ENCODE measurements around the gene LRRC3C.

Gene LRRC3C

DNA sequence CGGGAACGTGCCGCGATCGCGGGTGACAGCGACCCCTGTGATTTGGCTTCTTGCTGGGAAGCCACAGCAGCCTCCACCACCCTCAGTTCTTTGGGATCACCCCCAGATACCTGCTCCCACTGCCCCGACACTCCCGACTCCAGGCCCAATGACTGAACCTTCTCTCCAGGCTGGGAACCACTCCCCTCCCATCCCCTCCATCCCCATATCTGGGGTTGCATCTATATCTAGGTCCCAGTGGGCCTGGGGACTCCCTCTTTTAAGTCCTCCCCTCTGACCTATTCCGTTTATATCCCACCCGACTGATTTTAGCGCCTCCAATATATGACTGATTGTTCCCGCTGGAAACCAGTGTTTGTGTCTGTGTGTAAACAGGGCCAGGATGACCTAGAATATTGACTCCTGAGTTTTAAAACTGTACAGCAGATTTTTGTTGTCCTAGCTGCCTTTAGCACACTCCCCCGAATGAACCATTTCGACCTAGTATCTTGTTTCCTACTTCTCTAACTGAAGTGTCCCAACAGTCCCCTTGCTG, 53.7 kb downstream of the LRRC3C start:
- H3K27ac ChIP-seq (ENCODE audit: extremely low read depth, low read depth, low read length) = peak overlapping the region; percentile 88
- POLR2A ChIA-PET = interaction anchor here (1.0 to 2.5 kb wide), 21 partner anchors 10 to 360 kb away, joined by 3 to 41 read pairs (median 5); partner anchors contain the start of genes ERBB2, LRRC3C, MED24 and NR1D1
- peak overlapping the region; percentile 99 for H3K4me3 ChIP-seq (ENCODE audit: low read depth, low read length)
- TF ChIP-seq ZNF768 (tag by site-specific recombination; IDR thresholded peaks at IDR 0.05) = no peak
- TF ChIP-seq, protein P1, sequence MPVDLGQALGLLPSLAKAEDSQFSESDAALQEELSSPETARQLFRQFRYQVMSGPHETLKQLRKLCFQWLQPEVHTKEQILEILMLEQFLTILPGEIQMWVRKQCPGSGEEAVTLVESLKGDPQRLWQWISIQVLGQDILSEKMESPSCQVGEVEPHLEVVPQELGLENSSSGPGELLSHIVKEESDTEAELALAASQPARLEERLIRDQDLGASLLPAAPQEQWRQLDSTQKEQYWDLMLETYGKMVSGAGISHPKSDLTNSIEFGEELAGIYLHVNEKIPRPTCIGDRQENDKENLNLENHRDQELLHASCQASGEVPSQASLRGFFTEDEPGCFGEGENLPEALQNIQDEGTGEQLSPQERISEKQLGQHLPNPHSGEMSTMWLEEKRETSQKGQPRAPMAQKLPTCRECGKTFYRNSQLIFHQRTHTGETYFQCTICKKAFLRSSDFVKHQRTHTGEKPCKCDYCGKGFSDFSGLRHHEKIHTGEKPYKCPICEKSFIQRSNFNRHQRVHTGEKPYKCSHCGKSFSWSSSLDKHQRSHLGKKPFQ (tag by site-specific recombination; IDR thresholded peaks at IDR 0.05) = no peak
- TF ChIP-seq, protein P2, sequence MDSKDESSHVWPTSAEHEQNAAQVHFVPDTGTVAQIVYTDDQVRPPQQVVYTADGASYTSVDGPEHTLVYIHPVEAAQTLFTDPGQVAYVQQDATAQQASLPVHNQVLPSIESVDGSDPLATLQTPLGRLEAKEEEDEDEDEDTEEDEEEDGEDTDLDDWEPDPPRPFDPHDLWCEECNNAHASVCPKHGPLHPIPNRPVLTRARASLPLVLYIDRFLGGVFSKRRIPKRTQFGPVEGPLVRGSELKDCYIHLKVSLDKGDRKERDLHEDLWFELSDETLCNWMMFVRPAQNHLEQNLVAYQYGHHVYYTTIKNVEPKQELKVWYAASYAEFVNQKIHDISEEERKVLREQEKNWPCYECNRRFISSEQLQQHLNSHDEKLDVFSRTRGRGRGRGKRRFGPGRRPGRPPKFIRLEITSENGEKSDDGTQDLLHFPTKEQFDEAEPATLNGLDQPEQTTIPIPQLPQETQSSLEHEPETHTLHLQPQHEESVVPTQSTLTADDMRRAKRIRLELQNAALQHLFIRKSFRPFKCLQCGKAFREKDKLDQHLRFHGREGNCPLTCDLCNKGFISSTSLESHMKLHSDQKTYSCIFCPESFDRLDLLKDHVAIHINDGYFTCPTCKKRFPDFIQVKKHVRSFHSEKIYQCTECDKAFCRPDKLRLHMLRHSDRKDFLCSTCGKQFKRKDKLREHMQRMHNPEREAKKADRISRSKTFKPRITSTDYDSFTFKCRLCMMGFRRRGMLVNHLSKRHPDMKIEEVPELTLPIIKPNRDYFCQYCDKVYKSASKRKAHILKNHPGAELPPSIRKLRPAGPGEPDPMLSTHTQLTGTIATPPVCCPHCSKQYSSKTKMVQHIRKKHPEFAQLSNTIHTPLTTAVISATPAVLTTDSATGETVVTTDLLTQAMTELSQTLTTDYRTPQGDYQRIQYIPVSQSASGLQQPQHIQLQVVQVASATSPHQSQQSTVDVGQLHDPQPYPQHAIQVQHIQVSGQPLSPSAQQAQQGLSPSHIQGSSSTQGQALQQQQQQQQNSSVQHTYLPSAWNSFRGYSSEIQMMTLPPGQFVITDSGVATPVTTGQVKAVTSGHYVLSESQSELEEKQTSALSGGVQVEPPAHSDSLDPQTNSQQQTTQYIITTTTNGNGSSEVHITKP (tag by site-specific recombination; IDR thresholded peaks at IDR 0.05) = peak; percentile 58; the same call in 1 of the 2 replicates
- no peak for TF ChIP-seq ZNF529 (tag by site-specific recombination; IDR thresholded peaks at IDR 0.05; ENCODE audit: insufficient replicate concordance)
- no peak for TF ChIP-seq HOXA7 (CRISPR knock-in tag; IDR thresholded peaks at IDR 0.05; ENCODE audit: borderline replicate concordance)
- TF ChIP-seq, protein P3, sequence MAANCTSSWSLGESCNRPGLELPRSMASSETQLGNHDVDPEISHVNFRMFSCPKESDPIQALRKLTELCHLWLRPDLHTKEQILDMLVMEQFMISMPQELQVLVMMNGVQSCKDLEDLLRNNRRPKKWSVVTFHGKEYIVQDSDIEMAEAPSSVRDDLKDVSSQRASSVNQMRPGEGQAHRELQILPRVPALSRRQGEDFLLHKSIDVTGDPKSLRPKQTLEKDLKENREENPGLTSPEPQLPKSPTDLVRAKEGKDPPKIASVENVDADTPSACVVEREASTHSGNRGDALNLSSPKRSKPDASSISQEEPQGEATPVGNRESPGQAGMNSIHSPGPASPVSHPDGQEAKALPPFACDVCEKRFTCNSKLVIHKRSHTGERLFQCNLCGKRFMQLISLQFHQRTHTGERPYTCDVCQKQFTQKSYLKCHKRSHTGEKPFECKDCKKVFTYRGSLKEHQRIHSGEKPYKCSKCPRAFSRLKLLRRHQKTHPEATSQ (tag by site-specific recombination; IDR thresholded peaks at IDR 0.05) = no peak
- no peak for TF ChIP-seq ZNF292 (tag by site-specific recombination; IDR thresholded peaks at IDR 0.05; ENCODE audit: borderline replicate concordance, low read depth)
- TF ChIP-seq ZNF571 (tag by site-specific recombination; IDR thresholded peaks at IDR 0.05) = no peak
- TF ChIP-seq, protein P4, sequence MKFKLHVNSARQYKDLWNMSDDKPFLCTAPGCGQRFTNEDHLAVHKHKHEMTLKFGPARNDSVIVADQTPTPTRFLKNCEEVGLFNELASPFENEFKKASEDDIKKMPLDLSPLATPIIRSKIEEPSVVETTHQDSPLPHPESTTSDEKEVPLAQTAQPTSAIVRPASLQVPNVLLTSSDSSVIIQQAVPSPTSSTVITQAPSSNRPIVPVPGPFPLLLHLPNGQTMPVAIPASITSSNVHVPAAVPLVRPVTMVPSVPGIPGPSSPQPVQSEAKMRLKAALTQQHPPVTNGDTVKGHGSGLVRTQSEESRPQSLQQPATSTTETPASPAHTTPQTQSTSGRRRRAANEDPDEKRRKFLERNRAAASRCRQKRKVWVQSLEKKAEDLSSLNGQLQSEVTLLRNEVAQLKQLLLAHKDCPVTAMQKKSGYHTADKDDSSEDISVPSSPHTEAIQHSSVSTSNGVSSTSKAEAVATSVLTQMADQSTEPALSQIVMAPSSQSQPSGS (tag by site-specific recombination; IDR thresholded peaks at IDR 0.05; ENCODE audit: low read depth) = no peak
- no peak for TF ChIP-seq ZBTB1 (tag by site-specific recombination; IDR thresholded peaks at IDR 0.05)
- TF ChIP-seq GLI2 (tag by site-specific recombination; IDR thresholded peaks at IDR 0.05; ENCODE audit: borderline replicate concordance, low read depth) = no peak
- TF ChIP-seq ZNF626 (tag by site-specific recombination; IDR thresholded peaks at IDR 0.05) = no peak
- no peak for TF ChIP-seq ZNF555 (tag by site-specific recombination; conservative IDR thresholded peaks at IDR 0.05)
- TF ChIP-seq SP2 (tag by site-specific recombination; IDR thresholded peaks at IDR 0.05) = no peak
- TF ChIP-seq ZNF302 (tag by site-specific recombination; IDR thresholded peaks at IDR 0.05; ENCODE audit: low read depth) = 0 out of 2 replicates have a peak, but pooled peaks have one; percentile 5
- H3K9me3 ChIP-seq (ENCODE audit: control insufficient read depth, insufficient read depth, low read depth, low read length) = no peaks in the 10 kb centered on the region
- no peaks in the 10 kb centered on the region; the same call in 1 of the 2 replicates for H3K4me1 ChIP-seq (ENCODE audit: control insufficient read depth, insufficient read depth, low read length)
- H3K36me3 ChIP-seq (ENCODE audit: control insufficient read depth in 2 of 2, insufficient read depth in 1 of 2, low read length in 2 of 2) = peaks cover 21 to 28% of the 10 kb centered on the region in 2 experiments
- CTCF ChIA-PET = interaction anchor here (0.6 to 6.3 kb wide), 18 partner anchors 10 to 427 kb away, joined by 3 to 72 read pairs (median 5); no protein-coding TSS in a partner anchor
